GM19328 (cell line): ENCODE data around the gene ENTPD6.

Experiments
- ATAC-seq: cut with Tn5 transposase; IDR thresholded peaks from one replicate; pipeline ENCODE4 v1.9.1; 2021; ENCODE audit warnings: mild to moderate bottlenecking, moderate library complexity; ENCODE audit not compliant: unreplicated experiment

The ENTPD6 gene

DNA sequence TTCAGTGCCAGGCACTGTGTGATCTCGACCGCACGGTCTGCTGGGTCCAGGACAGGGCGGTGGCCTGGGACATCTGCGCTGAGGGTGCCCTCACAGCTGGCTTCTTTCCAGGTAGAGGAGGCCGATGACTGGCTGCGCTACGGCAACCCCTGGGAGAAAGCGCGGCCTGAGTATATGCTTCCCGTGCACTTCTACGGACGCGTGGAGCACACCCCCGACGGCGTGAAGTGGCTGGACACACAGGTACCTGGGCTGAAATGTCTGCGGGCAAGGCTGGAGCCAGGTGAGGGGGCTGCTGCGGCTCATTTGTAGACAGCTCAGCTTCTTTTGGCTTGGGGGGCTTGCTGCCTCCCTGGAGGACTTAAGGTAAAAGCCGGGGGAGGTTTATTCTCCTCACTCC lies 79.0 kb downstream of the ENTPD6 start:
- ATAC-seq: no peak

DNA sequence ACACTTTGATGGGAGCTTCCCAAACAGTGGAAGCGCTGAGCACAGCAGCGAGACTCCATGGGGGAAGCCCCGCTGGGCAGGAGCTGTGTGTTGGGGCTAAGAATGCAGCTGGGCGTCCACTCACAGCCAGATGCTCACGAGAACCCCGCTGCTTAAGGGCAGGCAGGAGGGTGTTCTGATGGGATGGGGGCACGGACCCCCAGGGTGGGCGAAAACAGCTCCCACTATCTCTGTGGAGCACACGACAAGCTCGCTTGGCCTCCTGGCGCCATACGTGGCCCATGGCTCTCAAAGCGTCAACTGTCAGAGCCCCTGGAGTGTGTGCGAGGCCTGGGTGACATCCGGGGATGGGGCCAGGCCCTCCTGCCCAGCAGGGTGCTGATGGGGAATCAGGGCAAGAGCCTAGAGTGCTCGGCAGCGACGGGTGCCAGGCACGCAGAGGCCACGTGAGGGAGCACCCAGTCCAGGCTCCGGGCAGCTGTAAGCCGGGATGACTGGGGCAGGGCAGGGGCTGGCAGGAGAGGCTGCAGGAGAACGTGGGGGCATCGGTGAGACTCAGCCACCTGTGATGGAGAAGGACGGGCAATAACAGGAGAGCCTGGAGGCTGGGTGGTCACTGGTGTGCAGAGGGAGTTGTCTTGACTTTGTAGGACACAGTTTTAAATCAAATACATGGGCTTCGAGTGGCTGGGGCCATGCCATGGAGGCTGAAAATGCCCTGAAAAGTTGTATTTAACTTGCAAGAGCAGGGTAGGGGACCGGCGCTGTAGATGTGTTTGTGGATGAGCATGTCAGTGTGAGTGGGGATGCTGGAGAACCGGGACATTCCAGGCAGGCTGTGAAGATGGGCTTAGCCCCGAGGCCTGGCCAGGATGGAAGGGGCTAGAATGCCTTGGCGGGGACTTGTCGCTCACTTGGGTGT lies 79.6 kb downstream of the ENTPD6 start:
- no peak for ATAC-seq

DNA sequence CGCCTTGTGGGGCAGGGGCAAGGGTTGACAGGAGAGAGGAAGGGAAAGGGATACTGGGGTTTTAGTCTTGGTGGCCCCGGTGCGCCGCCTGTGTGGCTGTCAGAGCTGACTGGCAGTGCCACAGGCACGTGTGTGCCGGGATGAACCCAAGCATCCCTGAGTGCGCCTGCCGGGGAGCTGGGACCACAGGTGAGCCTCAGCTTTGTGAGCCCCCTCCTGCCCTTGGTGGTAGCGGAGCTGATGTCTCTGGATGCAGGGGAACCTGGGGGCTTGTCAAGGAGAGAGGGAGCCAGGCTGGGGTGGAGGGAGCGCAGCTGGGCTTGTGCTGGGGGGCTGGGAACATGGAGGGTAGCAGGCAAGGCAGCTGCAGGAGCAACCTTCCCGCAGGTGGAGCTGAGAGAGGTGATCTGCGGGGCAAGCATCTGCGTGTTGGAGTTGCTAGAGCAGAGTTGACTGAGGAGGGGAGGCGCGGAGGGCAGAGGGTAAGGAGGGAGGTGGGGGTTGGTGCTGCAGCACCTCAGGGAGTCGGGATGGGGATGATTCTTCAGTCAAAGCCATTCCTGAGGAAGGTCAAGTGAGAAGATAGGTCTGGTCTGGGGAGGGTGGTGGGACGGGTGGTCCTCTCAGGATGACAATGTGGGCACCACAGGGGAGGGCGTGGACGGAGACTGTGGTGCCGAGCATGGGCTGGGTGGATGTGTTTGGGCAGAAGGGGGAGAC lies 80.5 kb downstream of the ENTPD6 start:
- no peak for ATAC-seq
